SK-N-MC (cell line): ENCODE results near the gene CELSR1.

Experiments
- EZH2 ChIP-seq: fragments of 200-600 bp; sonication (generic); IDR thresholded peaks from one replicate; pipeline ENCODE4 v1.6.1; 2017; ENCODE audit warnings: antibody characterized with exemption
- FOXP2 ChIP-seq: optimal IDR thresholded peaks from 2 replicates; pipeline ENCODE3; 2011; ENCODE audit warnings: mild to moderate bottlenecking, moderate library complexity; ENCODE audit not compliant: insufficient read depth; ENCODE audit errors: extremely low read length, control extremely low read depth
- POLR2AphosphoS5 ChIP-seq: IDR thresholded peaks from 2 replicates; pipeline ENCODE4 v1.6.1; 2012; ENCODE audit warnings: mild to moderate bottlenecking, low read depth, low read length, borderline replicate concordance

DNA sequence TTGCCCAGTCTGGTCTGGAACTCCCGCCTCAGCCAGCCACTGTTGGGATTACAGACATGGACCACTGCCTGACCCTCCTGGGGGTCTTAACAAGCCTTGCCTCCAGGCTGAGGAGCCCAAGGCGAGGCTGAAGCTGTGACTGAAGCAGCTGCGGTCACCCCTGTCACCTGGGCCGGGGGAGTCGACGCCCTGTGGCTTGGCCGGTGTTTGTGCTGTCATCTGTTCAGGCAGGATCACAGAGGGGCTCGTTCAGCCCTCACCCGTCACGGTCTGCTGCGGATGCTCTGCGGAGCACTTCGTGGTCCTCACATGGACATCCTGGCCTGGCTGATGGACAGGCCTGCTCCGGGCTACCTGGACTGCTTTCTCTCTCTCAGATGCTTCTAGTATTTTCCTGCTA is 178.1 kb downstream of the CELSR1 start:
- TF ChIP-seq POLR2AphosphoS5 (no peak), EZH2 (no peak), FOXP2 (no peak)
